Activated naive CD4-positive, alpha-beta T cell treated with anti-CD3 and anti-CD28 coated beads, Interleukin-2, amount 50 U/mL, for 16 hours (primary cell): ENCODE results near the gene MPC2.
"Not testable (repeated sequence)": the region's sequence is repeated elsewhere in the genome, so short reads cannot be mapped to it uniquely, and the experiment has no call there.

Source experiments
- DNase-seq: peaks from one replicate; pipeline ENCODE4 v3.0.0-alpha.2; 2020

MPC2 gene

GRCh38 chr1:167934426-167935215 is 2.3 kb downstream of the MPC2 start:
- no peak for DNase-seq

GRCh38 chr1:167933788-167934187 is 3.1 kb downstream of the MPC2 start:
- no peak for DNase-seq

- DNase-seq, result no peak
Observed at GRCh38 chr1:167929725-167930124, 7.1 kb downstream of the MPC2 start.

GRCh38 chr1:167928919-167929318 is 8.0 kb downstream of the MPC2 start:
- not testable (repeated sequence) for DNase-seq

- DNase-seq, result no peak
Observed at GRCh38 chr1:167928457-167928852, 8.4 kb downstream of the MPC2 start.

- DNase-seq, result no peak
Observed at GRCh38 chr1:167927046-167927754, 9.7 kb downstream of the MPC2 start.

- DNase-seq, result no peak
Observed at GRCh38 chr1:167926486-167926997, 10.3 kb downstream of the MPC2 start.

- no peak for DNase-seq
Observed at GRCh38 chr1:167924543-167925231, 12.2 kb downstream of the MPC2 start.

GRCh38 chr1:167924102-167924501 is 12.8 kb downstream of the MPC2 start:
- no peak for DNase-seq

- no peak for DNase-seq
Observed at GRCh38 chr1:167923324-167924056, 13.4 kb downstream of the MPC2 start.

- no peak for DNase-seq
Observed at GRCh38 chr1:167922611-167923074, 14.2 kb downstream of the MPC2 start.

- DNase-seq, result no peak
Observed at GRCh38 chr1:167922023-167922422, 14.8 kb downstream of the MPC2 start.

GRCh38 chr1:167916766-167917511 is 19.9 kb downstream of the MPC2 start:
- DNase-seq, result no peak

GRCh38 chr1:167915569-167915968 is 21.3 kb downstream of the MPC2 start:
- no peak for DNase-seq

- DNase-seq, result no peak
Observed at GRCh38 chr1:167913895-167914496, 22.9 kb downstream of the MPC2 start, which contains the start of gene ADCY10. TSS of gene ADCY10 (minus strand) at chr1:167914134. CDS start at chr1:167905140, 8,994 bp downstream.

- no peak for DNase-seq
Observed at GRCh38 chr1:167912294-167912693, 24.6 kb downstream of the MPC2 start.

- no peak for DNase-seq
Observed at GRCh38 chr1:167911413-167911812, 25.5 kb downstream of the MPC2 start.

- DNase-seq, result no peak
Observed at GRCh38 chr1:167910530-167910929, 26.3 kb downstream of the MPC2 start.

GRCh38 chr1:167909691-167910180 is 27.1 kb downstream of the MPC2 start:
- DNase-seq, result no peak

GRCh38 chr1:167905671-167906070 is 31.2 kb downstream of the MPC2 start:
- no peak for DNase-seq

GRCh38 chr1:167905182-167905581 is 31.7 kb downstream of the MPC2 start:
- no peak for DNase-seq
